A549 (cell line): ENCODE results near the gene CAV3. TPM values are rescaled to one million over a fixed set of nuclear protein-coding genes. Genes with fewer than 3 reads are reported as not detected.

ENCODE experiments used
- ATAC-seq, 2 experiments: fragments of 200-7000 bp in 1 of 2; fragments of >200 bp in 1 of 2; cut with Nextera tagmentation in 1 of 2; cut with Tn5 transposase in 1 of 2; 3 replicates each; pipeline versions ENCODE4 v1.8.0 to v1.9.1; 2018 to 2020; ENCODE audit warnings: mild to moderate bottlenecking in 1 of 2, moderate library complexity in 1 of 2
- CTCF ChIA-PET: fragments of 300-600 bp; sonication (Branson Sonifier 250); formaldehyde crosslinking; extraction: SDS; loops from one replicate; lab custom pipeline; 2021; ENCODE audit warnings: antibody characterized with exemption, inconsistent platforms; lab: Yijun Ruan, JAX
- POLR2A ChIA-PET: fragments of 350-600 bp; formaldehyde crosslinking; extraction: SDS; loops from one replicate; lab custom pipeline; 2021; ENCODE audit warnings: antibody characterized with exemption, inconsistent platforms; lab: Yijun Ruan, JAX
- DNase-seq, 2 experiments: peaks; one replicate each; pipeline versions ENCODE4 v3.0.0 to v3.0.0-alpha.2; 2011 to 2016; ENCODE audit warnings: low read depth in 1 of 2, low spot score in 1 of 2
- FAIRE-seq: peaks from 2 replicates; lab custom pipeline; 2011; peaks lifted over from hg19 to GRCh38; lab: Jason Lieb, UNC
- H3K27ac ChIP-seq, 2 experiments: fragments of >200 bp; sonication (Bioruptor Twin); formaldehyde crosslinking; 3 replicates each; pipeline ENCODE4 v1.5.1; 2016 to 2017
- H3K4me1 ChIP-seq: fragments of >200 bp; sonication (Bioruptor Twin); formaldehyde crosslinking; 3 replicates; pipeline ENCODE4 v1.6.1; 2016
- H3K4me2 ChIP-seq: fragments of >200 bp; sonication (Bioruptor Twin); formaldehyde crosslinking; 3 replicates; pipeline ENCODE4 v1.6.1; 2016
- H3K4me3 ChIP-seq: fragments of >200 bp; sonication (Bioruptor Twin); formaldehyde crosslinking; 3 replicates; pipeline ENCODE4 v1.5.1; 2016
- H3K9me3 ChIP-seq: fragments of >200 bp; sonication (Bioruptor Twin); formaldehyde crosslinking; 3 replicates; pipeline ENCODE4 v1.6.1; 2016
- CBX2 ChIP-seq: fragments of 200-600 bp; sonication (generic); IDR thresholded peaks from 2 replicates; pipeline ENCODE4 v1.6.1; 2016; ENCODE audit warnings: low read depth, mild to moderate bottlenecking, borderline replicate concordance
- EHF ChIP-seq: fragments of 250-450 bp; sonication (Bioruptor Pico); IDR thresholded peaks from 2 replicates; pipeline ENCODE4 v1.5.0; 2020; ENCODE audit warnings: mild to moderate bottlenecking
- EP300 ChIP-seq, 2 experiments: fragments of >200 bp; sonication (Bioruptor Twin); formaldehyde crosslinking; IDR thresholded peaks; 2 replicates in 1 of 2; 3 replicates in 1 of 2; pipeline ENCODE4 v1.6.1; 2016 to 2017
- ESRRA ChIP-seq: fragments of 150-350 bp; IDR thresholded peaks from 2 replicates; pipeline ENCODE4 v1.6.1; 2014; ENCODE audit warnings: mild to moderate bottlenecking, low read length, borderline replicate concordance
- FOSL2 ChIP-seq, 2 experiments: fragments of 450-650 bp in 1 of 2; fragments of >200 bp in 1 of 2; sonication (Bioruptor Twin) in 1 of 2; formaldehyde crosslinking; IDR thresholded peaks; 2 replicates each; pipeline versions ENCODE4 v1.5.0 to v1.6.1; 2016 to 2020; ENCODE audit warnings: mild to moderate bottlenecking in 1 of 2, moderate library complexity in 1 of 2
- GATA3 ChIP-seq: IDR thresholded peaks from 2 replicates; pipeline ENCODE4 v1.6.1; 2012; ENCODE audit warnings: borderline replicate concordance
- HDAC2 ChIP-seq: fragments of 200-600 bp; sonication (generic); IDR thresholded peaks from 2 replicates; pipeline ENCODE4 v1.6.1; 2016
- HOXA7 ChIP-seq: fragments of 250-450 bp; sonication (Bioruptor Pico); IDR thresholded peaks from 2 replicates; pipeline ENCODE4 v1.5.0; 2020; ENCODE audit warnings: mild to moderate bottlenecking, moderate library complexity
- HOXB5 ChIP-seq: fragments of 250-450 bp; sonication (Bioruptor Pico); IDR thresholded peaks from 2 replicates; pipeline ENCODE4 v1.5.0; 2020; ENCODE audit warnings: mild to moderate bottlenecking, moderate library complexity
- JUNB ChIP-seq: fragments of >200 bp; sonication (Bioruptor Twin); formaldehyde crosslinking; IDR thresholded peaks from 2 replicates; pipeline ENCODE4 v1.6.1; 2016
- MAZ ChIP-seq: fragments of 150-350 bp; IDR thresholded peaks from 2 replicates; pipeline ENCODE4 v1.6.1; 2014; ENCODE audit warnings: antibody characterized with exemption, low read depth, low read length, borderline replicate concordance
- MYC ChIP-seq: IDR thresholded peaks from 2 replicates; pipeline ENCODE4 v1.6.1; 2012; ENCODE audit warnings: mild to moderate bottlenecking, inconsistent platforms, low read length, improper control_type of control experiment, borderline replicate concordance
- RAD21 ChIP-seq, 2 experiments: fragments of >200 bp in 1 of 2; sonication (Bioruptor Twin) in 1 of 2; formaldehyde crosslinking in 1 of 2; IDR thresholded peaks in 1 of 2; conservative IDR thresholded peaks in 1 of 2; 2 replicates in 1 of 2; 3 replicates in 1 of 2; pipeline ENCODE4 v1.6.1; 2012 to 2018; ENCODE audit warnings: inconsistent platforms in 1 of 2
- TP53 ChIP-seq: fragments of 250-450 bp; sonication (Bioruptor Pico); IDR thresholded peaks from 2 replicates; pipeline ENCODE4 v1.5.0; 2021; ENCODE audit warnings: mild to moderate bottlenecking, moderate library complexity
- ZC3H11A ChIP-seq: fragments of 450-650 bp; IDR thresholded peaks from 2 replicates; pipeline ENCODE4 v1.6.1; 2014; ENCODE audit warnings: antibody characterized with exemption, mild to moderate bottlenecking
- ZSCAN20 ChIP-seq: fragments of 250-450 bp; sonication (Bioruptor Pico); IDR thresholded peaks from 2 replicates; pipeline ENCODE4 v1.8.0; 2022; ENCODE audit warnings: mild to moderate bottlenecking, moderate library complexity
- WGBS: methylation state at CpG from one replicate; pipeline ENCODE4 v1.1.6; 2017; ENCODE audit errors: missing lambda C conversion rate; 5-methylcytosine and 5-hydroxymethylcytosine counted together
- polyA plus RNA-seq, 4 experiments: library from polyadenylated mRNA; depleted of rRNA in 3 of 4; stranded (reverse); fragments of >200 nt; fragmentation: RNase III in 1 of 4; extraction: RNeasy Plus Mini Kit Qiagen cat#74134 plus additional on column Dnase treatment in 1 of 4; gene quantifications; 2 replicates in 3 of 4; 3 replicates in 1 of 4; pipeline ENCODE4 v1.2.3, GENCODE V29; 2011 to 2017
- TF ChIP-seq, protein P1 (sequence below): fragments of 250-450 bp; sonication (Bioruptor Pico); IDR thresholded peaks from 2 replicates; pipeline ENCODE4 v1.5.0; 2021; ENCODE audit warnings: mild to moderate bottlenecking, moderate library complexity, borderline replicate concordance
- TF ChIP-seq, protein P2 (sequence below): fragments of >200 bp; sonication (Bioruptor Twin); formaldehyde crosslinking; IDR thresholded peaks from 3 replicates; pipeline ENCODE4 v1.5.1; 2016
- TF ChIP-seq, protein P3 (sequence below): fragments of 150-350 bp; IDR thresholded peaks from 2 replicates; pipeline ENCODE4 v1.6.1; 2014; ENCODE audit warnings: low read depth, mild to moderate bottlenecking, low read length
- TF ChIP-seq, protein P4 (sequence below): IDR thresholded peaks from 2 replicates; pipeline ENCODE4 v1.6.1; 2012; ENCODE audit warnings: low read depth, borderline replicate concordance
- TF ChIP-seq, protein P5 (sequence below): fragments of 200-600 bp; sonication (generic); IDR thresholded peaks from 2 replicates; pipeline ENCODE4 v1.6.1; 2016; ENCODE audit warnings: antibody characterized with exemption, mild to moderate bottlenecking, moderate library complexity
- TF ChIP-seq, protein P6 (sequence below): fragments of 250-450 bp; sonication (Bioruptor Pico); IDR thresholded peaks from 2 replicates; pipeline ENCODE4 v1.5.0; 2020; ENCODE audit warnings: low read depth, mild to moderate bottlenecking, moderate library complexity

Gene CAV3
- polyA plus RNA-seq, 2 of the 4 experiments (the other 2 are of a cell fraction) = not detected

DNA sequence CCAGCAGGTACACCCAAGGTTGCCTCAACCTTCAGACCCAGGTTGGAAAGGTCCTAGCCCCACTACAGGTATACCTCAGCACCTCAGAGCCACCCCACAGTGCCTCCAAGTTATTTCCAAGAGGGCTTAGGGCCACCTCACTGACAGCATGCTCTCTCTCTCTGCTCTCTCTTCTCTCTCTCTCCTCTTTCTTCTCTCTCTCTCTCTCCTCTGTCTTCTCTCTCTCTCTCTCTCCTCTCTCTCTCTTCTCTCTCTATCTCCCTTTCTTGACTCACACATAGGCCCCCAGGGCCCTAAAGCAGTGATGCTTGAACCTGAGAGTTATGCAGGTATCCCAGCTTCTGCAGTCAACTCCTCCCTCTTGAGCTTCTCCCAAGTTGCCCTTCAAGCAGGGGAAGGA, 4.2 kb downstream of the CAV3 start (continued):
- TF ChIP-seq, protein P1, sequence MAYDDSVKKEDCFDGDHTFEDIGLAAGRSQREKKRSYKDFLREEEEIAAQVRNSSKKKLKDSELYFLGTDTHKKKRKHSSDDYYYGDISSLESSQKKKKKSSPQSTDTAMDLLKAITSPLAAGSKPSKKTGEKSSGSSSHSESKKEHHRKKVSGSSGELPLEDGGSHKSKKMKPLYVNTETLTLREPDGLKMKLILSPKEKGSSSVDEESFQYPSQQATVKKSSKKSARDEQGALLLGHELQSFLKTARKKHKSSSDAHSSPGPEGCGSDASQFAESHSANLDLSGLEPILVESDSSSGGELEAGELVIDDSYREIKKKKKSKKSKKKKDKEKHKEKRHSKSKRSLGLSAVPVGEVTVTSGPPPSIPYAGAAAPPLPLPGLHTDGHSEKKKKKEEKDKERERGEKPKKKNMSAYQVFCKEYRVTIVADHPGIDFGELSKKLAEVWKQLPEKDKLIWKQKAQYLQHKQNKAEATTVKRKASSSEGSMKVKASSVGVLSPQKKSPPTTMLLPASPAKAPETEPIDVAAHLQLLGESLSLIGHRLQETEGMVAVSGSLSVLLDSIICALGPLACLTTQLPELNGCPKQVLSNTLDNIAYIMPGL (CRISPR knock-in tag) = no peak
- TF ChIP-seq CBX2 = no peak
- no peak for TF ChIP-seq HDAC2
- TF ChIP-seq FOSL2 (IDR thresholded peaks at IDR 0.05) = no peak
- TF ChIP-seq FOSL2 (CRISPR knock-in tag; IDR thresholded peaks at IDR 0.05) = no peak
- TF ChIP-seq RAD21 (conservative IDR thresholded peaks at IDR 0.05 in 1 of 2, IDR thresholded peaks at IDR 0.05 in 1 of 2) = no peak
- TF ChIP-seq TP53 (CRISPR knock-in tag) = no peak
- TF ChIP-seq, protein P2, sequence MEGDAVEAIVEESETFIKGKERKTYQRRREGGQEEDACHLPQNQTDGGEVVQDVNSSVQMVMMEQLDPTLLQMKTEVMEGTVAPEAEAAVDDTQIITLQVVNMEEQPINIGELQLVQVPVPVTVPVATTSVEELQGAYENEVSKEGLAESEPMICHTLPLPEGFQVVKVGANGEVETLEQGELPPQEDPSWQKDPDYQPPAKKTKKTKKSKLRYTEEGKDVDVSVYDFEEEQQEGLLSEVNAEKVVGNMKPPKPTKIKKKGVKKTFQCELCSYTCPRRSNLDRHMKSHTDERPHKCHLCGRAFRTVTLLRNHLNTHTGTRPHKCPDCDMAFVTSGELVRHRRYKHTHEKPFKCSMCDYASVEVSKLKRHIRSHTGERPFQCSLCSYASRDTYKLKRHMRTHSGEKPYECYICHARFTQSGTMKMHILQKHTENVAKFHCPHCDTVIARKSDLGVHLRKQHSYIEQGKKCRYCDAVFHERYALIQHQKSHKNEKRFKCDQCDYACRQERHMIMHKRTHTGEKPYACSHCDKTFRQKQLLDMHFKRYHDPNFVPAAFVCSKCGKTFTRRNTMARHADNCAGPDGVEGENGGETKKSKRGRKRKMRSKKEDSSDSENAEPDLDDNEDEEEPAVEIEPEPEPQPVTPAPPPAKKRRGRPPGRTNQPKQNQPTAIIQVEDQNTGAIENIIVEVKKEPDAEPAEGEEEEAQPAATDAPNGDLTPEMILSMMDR = no peak
- TF ChIP-seq EHF (CRISPR knock-in tag) = no peak

DNA sequence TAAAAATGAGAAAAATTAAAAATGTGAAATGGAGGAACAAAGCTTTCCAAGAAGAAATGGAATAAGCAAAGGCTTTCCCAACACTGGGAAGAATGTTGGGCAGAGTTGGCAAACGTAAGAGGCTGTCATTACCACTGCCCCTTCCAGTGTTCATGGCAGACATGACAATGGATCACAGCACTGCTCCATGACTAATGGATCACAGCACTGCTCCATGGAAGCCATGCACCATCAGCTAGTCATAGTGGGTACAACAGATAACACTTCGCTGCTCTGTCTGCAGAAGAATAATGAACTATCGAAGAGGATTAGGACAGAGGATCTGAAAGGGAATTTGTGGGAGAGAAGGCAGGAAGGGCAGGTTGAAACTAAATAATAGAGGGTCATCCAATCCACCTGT, 5.0 kb downstream of the CAV3 start:
- ChIA-PET CTCF (interaction anchor here (0.7 to 5.2 kb wide), 6 partner anchors 9 to 75 kb away, joined by 3 to 48 read pairs (median 4); partner anchors contain the start of gene OXTR), POLR2A (no interaction called here)
- 65% methylated on average over 3 of the region's 3 CpGs for WGBS
- Histone ChIP-seq H3K27ac (peak overlapping the region; percentile 80 to 82; a peak in 4 of 6 replicates), H3K9me3 (no peaks in the 10 kb centered on the region)
- no peak for TF ChIP-seq ZSCAN20
- TF ChIP-seq MYC = no peak
- TF ChIP-seq ESRRA = no peak
- TF ChIP-seq EP300 (IDR thresholded peaks at IDR 0.05) = no peak
- TF ChIP-seq, protein P3, sequence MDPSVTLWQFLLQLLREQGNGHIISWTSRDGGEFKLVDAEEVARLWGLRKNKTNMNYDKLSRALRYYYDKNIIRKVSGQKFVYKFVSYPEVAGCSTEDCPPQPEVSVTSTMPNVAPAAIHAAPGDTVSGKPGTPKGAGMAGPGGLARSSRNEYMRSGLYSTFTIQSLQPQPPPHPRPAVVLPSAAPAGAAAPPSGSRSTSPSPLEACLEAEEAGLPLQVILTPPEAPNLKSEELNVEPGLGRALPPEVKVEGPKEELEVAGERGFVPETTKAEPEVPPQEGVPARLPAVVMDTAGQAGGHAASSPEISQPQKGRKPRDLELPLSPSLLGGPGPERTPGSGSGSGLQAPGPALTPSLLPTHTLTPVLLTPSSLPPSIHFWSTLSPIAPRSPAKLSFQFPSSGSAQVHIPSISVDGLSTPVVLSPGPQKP = no peak
- TF ChIP-seq, protein P4, sequence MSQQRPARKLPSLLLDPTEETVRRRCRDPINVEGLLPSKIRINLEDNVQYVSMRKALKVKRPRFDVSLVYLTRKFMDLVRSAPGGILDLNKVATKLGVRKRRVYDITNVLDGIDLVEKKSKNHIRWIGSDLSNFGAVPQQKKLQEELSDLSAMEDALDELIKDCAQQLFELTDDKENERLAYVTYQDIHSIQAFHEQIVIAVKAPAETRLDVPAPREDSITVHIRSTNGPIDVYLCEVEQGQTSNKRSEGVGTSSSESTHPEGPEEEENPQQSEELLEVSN = no peak
- TF ChIP-seq HDAC2 = no peak
- TF ChIP-seq, all 56 proteins: peak for 0
- DNase-seq = no peak
- FAIRE-seq = no peak
- Histone ChIP-seq H3K4me1 (peaks cover 44% of the 10 kb centered on the region), H3K4me2 (no peak overlapping the region), H3K4me3 (no peak overlapping the region)
- ATAC-seq = no peak

DNA sequence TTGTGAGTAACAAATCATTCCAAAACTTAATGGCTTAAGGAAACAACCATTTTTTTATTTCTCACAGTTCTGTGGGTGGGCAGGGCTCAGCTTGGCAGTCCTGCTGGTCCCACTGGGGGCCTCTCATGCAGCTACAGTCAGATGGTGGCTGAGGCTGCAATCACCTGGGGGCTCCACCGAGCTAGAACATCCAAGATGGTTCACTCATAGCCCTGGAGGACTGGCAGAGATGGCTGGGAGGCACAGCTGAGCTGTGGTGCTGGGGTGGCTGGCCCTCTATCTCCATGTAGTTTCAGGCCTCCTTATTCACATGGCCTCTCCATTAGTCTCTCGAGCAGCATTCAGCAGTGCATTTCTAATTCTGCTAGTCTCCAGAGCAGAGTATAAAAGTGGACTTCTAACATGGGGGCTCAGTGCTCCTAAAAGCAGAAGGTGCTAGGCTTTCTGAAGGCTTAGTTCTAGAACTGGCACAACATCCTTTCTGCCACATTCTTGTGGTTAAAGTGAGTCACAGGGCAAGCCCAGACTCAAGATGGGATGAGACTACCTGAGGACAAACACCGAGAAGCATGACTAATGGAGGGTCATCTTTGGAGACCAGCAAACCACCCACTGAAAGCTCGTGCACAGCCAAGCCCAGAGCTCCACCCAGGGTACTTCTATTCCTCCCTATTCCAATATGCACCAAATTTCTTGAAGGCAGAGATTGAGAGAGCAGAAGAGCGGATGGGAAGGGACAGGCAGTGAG, 6.3 kb downstream of the CAV3 start:
- Histone ChIP-seq H3K27ac (peak overlapping the region; percentile 80 to 82), H3K4me1 (peaks cover 50% of the 10 kb centered on the region), H3K4me3 (no peak overlapping the region), H3K4me2 (peak overlapping the region; percentile 91), H3K9me3 (no peaks in the 10 kb centered on the region)
- 22% methylated on average over 5 of the region's 5 CpGs for WGBS
- ChIA-PET POLR2A (interaction anchor here (0.6 to 1.1 kb wide), 4 partner anchors 26 to 296 kb away, joined by 3 to 4 read pairs (median 3); no protein-coding TSS in a partner anchor), CTCF (interaction anchor here (0.6 to 5.2 kb wide), 12 partner anchors 11 to 76 kb away, joined by 3 to 48 read pairs (median 4); partner anchors contain the start of gene OXTR)
- FAIRE-seq (peak; percentile 83), ATAC-seq (peak; percentile 73 to 79), DNase-seq (peak; percentile 86 to 91)
- peak; percentile 88 for TF ChIP-seq FOSL2 (IDR thresholded peaks at IDR 0.05)
- peak; percentile 85 for TF ChIP-seq FOSL2 (CRISPR knock-in tag; IDR thresholded peaks at IDR 0.05)
- peak; percentile 84 for TF ChIP-seq JUNB
- TF ChIP-seq, protein P5, sequence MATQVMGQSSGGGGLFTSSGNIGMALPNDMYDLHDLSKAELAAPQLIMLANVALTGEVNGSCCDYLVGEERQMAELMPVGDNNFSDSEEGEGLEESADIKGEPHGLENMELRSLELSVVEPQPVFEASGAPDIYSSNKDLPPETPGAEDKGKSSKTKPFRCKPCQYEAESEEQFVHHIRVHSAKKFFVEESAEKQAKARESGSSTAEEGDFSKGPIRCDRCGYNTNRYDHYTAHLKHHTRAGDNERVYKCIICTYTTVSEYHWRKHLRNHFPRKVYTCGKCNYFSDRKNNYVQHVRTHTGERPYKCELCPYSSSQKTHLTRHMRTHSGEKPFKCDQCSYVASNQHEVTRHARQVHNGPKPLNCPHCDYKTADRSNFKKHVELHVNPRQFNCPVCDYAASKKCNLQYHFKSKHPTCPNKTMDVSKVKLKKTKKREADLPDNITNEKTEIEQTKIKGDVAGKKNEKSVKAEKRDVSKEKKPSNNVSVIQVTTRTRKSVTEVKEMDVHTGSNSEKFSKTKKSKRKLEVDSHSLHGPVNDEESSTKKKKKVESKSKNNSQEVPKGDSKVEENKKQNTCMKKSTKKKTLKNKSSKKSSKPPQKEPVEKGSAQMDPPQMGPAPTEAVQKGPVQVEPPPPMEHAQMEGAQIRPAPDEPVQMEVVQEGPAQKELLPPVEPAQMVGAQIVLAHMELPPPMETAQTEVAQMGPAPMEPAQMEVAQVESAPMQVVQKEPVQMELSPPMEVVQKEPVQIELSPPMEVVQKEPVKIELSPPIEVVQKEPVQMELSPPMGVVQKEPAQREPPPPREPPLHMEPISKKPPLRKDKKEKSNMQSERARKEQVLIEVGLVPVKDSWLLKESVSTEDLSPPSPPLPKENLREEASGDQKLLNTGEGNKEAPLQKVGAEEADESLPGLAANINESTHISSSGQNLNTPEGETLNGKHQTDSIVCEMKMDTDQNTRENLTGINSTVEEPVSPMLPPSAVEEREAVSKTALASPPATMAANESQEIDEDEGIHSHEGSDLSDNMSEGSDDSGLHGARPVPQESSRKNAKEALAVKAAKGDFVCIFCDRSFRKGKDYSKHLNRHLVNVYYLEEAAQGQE = no peak
- TF ChIP-seq HOXB5 (CRISPR knock-in tag) = no peak
- TF ChIP-seq, protein P6, sequence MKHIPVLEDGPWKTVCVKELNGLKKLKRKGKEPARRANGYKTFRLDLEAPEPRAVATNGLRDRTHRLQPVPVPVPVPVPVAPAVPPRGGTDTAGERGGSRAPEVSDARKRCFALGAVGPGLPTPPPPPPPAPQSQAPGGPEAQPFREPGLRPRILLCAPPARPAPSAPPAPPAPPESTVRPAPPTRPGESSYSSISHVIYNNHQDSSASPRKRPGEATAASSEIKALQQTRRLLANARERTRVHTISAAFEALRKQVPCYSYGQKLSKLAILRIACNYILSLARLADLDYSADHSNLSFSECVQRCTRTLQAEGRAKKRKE (CRISPR knock-in tag) = no peak
- TF ChIP-seq ZSCAN20 = no peak
- TF ChIP-seq ZC3H11A = no peak
- TF ChIP-seq GATA3 = peak; percentile 69; the same call in 1 of the 2 replicates
- TF ChIP-seq HOXA7 (CRISPR knock-in tag) = no peak
- no peak for TF ChIP-seq MAZ
